Hepatocyte (in vitro differentiated cells): ENCODE data around the gene KCTD17. TPM values are rescaled to one million over a fixed set of nuclear protein-coding genes. Genes with fewer than 3 reads are reported as not detected.

Source experiments
- DNase-seq: peaks from one replicate; pipeline ENCODE4 v3.0.0-alpha.2; 2016; ENCODE audit warnings: low spot score
- H2AFZ ChIP-seq: fragments of 200-600 bp; sonication (generic); 2 replicates; pipeline ENCODE4 v1.6.0; 2016; ENCODE audit warnings: antibody characterized with exemption, mild to moderate bottlenecking
- H3K27ac ChIP-seq: fragments of 200-600 bp; sonication (generic); 2 replicates; pipeline ENCODE4 v1.5.1; 2016; ENCODE audit warnings: mild to moderate bottlenecking
- H3K27me3 ChIP-seq: fragments of 200-600 bp; sonication (generic); 2 replicates; pipeline ENCODE4 v1.6.1; 2016
- H3K36me3 ChIP-seq: fragments of 200-600 bp; sonication (generic); replicated peaks from 2 replicates; pipeline ENCODE4 v1.5.1; 2016; ENCODE audit warnings: low read depth; ENCODE audit not compliant: insufficient read depth
- H3K4me1 ChIP-seq: fragments of 200-600 bp; sonication (generic); 2 replicates; pipeline ENCODE4 v1.5.1; 2016; ENCODE audit warnings: mild to moderate bottlenecking, moderate library complexity; ENCODE audit not compliant: insufficient read depth
- H3K4me2 ChIP-seq: fragments of 200-600 bp; sonication (generic); 2 replicates; pipeline ENCODE4 v1.6.0; 2016
- H3K4me3 ChIP-seq: fragments of 200-600 bp; sonication (generic); 2 replicates; pipeline ENCODE4 v1.5.1; 2016; ENCODE audit warnings: mild to moderate bottlenecking
- H3K79me2 ChIP-seq: fragments of 200-600 bp; sonication (generic); 2 replicates; pipeline ENCODE4 v1.6.0; 2017; ENCODE audit warnings: mild to moderate bottlenecking
- H3K9me2 ChIP-seq: fragments of 200-600 bp; sonication (generic); replicated peaks from 2 replicates; pipeline ENCODE4 v1.6.0; 2017; ENCODE audit warnings: mild to moderate bottlenecking; ENCODE audit not compliant: insufficient read depth
- H3K9me3 ChIP-seq: fragments of 200-600 bp; sonication (generic); 2 replicates; pipeline ENCODE4 v1.5.1; 2016; ENCODE audit warnings: low read depth, mild to moderate bottlenecking
- H4K20me1 ChIP-seq: fragments of 200-600 bp; sonication (generic); 2 replicates; pipeline ENCODE4 v1.6.0; 2016; ENCODE audit warnings: mild to moderate bottlenecking; ENCODE audit not compliant: insufficient read depth, poor library complexity, severe bottlenecking
- CTCF ChIP-seq: fragments of 200-600 bp; sonication (generic); IDR thresholded peaks from 2 replicates; pipeline ENCODE4 v1.5.1; 2016; ENCODE audit warnings: antibody characterized with exemption, mild to moderate bottlenecking; ENCODE audit not compliant: poor library complexity
- EZH2 ChIP-seq: fragments of 200-600 bp; sonication (generic); IDR thresholded peaks from 2 replicates; pipeline ENCODE4 v1.6.1; 2016; ENCODE audit warnings: antibody characterized with exemption, mild to moderate bottlenecking, borderline replicate concordance
- EZH2phosphoT487 ChIP-seq: fragments of 200-600 bp; sonication (generic); IDR thresholded peaks from one replicate; pipeline ENCODE4 v1.6.1; 2018; ENCODE audit warnings: antibody characterized with exemption, mild to moderate bottlenecking, low read depth, moderate library complexity; ENCODE audit not compliant: unreplicated experiment, severe bottlenecking
- WGBS: methylation state at CpG from one replicate; pipeline ENCODE4 v1.1.6; 2016; ENCODE audit warnings: low lambda C conversion rate; ENCODE audit errors: missing lambda C conversion rate; 5-methylcytosine and 5-hydroxymethylcytosine counted together
- polyA plus RNA-seq: library from polyadenylated mRNA; unstranded; fragments of >200 nt; fragmentation: Nextera tagmentation; extraction: Ambion mirVana; gene quantifications from 2 replicates; pipeline ENCODE4 v1.2.1, GENCODE V29; 2016
- total RNA-seq: library from RNA; depleted of rRNA; stranded (reverse); fragments of >200 nt; gene quantifications from 2 replicates; pipeline ENCODE4 v1.2.3, GENCODE V29; 2014

The KCTD17 gene
- total and polyA plus RNA-seq, 2 experiments from 2014 or later: 15.2 to 25.4 TPM

- Histone ChIP-seq H3K4me2 (peak overlapping the region; percentile 93), H3K27me3 (no peaks in the 10 kb centered on the region), H3K36me3 (no peaks in the 10 kb centered on the region), H3K9me2 (no peaks in the 10 kb centered on the region), H4K20me1 (no peaks in the 10 kb centered on the region), H3K27ac (no peak overlapping the region), H2AFZ (no peak overlapping the region), H3K9me3 (no peaks in the 10 kb centered on the region), H3K4me1 (peaks cover 5% of the 10 kb centered on the region), H3K79me2 (no peaks in the 10 kb centered on the region), H3K4me3 (no peak overlapping the region)
- WGBS: 87% methylated on average over 6 of the region's 6 CpGs
- no peak for DNase-seq
- no peak for TF ChIP-seq EZH2
- no peak for TF ChIP-seq EZH2phosphoT487
- no peak for TF ChIP-seq CTCF
Measured at GRCh38 chr22:37050913-37051312, 629 bp upstream of the KCTD17 start.

GRCh38 chr22:37052386-37053309 lies 1.1 kb downstream of the KCTD17 start:
- Histone ChIP-seq H3K36me3 (no peaks in the 10 kb centered on the region), H3K27ac (no peak overlapping the region), H3K27me3 (no peaks in the 10 kb centered on the region), H3K9me3 (no peaks in the 10 kb centered on the region), H3K4me2 (peak overlapping the region; percentile 93), H3K4me3 (peak overlapping the region; percentile 93), H3K79me2 (no peaks in the 10 kb centered on the region), H2AFZ (peak overlapping the region; percentile 92), H4K20me1 (no peaks in the 10 kb centered on the region), H3K9me2 (no peaks in the 10 kb centered on the region), H3K4me1 (peaks cover 5% of the 10 kb centered on the region)
- TF ChIP-seq CTCF (no peak), EZH2 (no peak), EZH2phosphoT487 (no peak)
- DNase-seq: no peak
- WGBS: 88% methylated on average over 25 of the region's 25 CpGs

GRCh38 chr22:37053310-37054055 lies 1.9 kb downstream of the KCTD17 start:
- TF ChIP-seq EZH2: no peak
- TF ChIP-seq EZH2phosphoT487: no peak
- no peak for TF ChIP-seq CTCF
- Histone ChIP-seq H3K27ac (no peak overlapping the region), H3K36me3 (no peaks in the 10 kb centered on the region), H3K9me3 (no peaks in the 10 kb centered on the region), H3K79me2 (no peaks in the 10 kb centered on the region), H2AFZ (no peak overlapping the region), H3K27me3 (no peaks in the 10 kb centered on the region), H3K4me1 (peaks cover 5% of the 10 kb centered on the region), H3K9me2 (no peaks in the 10 kb centered on the region), H3K4me3 (no peak overlapping the region), H4K20me1 (no peaks in the 10 kb centered on the region), H3K4me2 (no peak overlapping the region)
- DNase-seq: no peak
- WGBS: 93% methylated on average over 16 of the region's 16 CpGs
